ENCODE measurements around the gene GARIN6. TPM values are rescaled to one million over a fixed set of nuclear protein-coding genes. Genes with fewer than 3 reads are reported as not detected.

Gene GARIN6
- total RNA-seq: not detected

DNA sequence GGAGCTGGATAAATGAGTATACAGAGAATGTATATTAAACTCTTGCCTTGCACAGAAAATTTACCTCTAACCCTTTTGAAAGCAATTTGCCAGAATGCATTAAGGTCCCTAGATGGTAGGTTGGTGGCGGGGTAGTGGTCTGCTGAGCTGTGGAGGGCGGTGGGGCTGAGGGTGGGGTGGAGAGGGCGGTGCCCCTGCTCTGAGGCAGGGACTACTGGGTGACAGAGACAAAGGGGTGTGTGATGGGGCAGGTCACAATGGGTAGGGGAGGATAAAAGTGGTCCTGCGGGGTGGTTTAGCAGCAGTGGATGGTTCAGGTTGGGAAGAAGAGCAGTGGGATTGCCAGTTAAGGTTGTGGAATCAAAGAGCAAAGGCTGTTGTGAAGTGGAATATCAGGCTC, at the start of gene GARIN6:
GARIN6 (plus strand) TSS at position 301 of the 400 bp plus-strand sequence. CDS start 422 bp downstream, outside the sequence.
- intact Hi-C loops (cut with DNase I): no loop called here
- Histone ChIP-seq H3K27me3 (no peaks in the 10 kb centered on the region), H3K9me3 (no peaks in the 10 kb centered on the region), H3K4me3 (no peak within 1 kb of the TSS), H3K36me3 (no peaks in the 10 kb centered on the region), H3K4me1 (no peaks in the 10 kb centered on the region), H3K27ac (no peak within 1 kb of the TSS)
- TF ChIP-seq CTCF (IDR thresholded peaks at IDR 0.05) (no peak), POLR2A (IDR thresholded peaks at IDR 0.05) (no peak)
- WGBS, 2 donors: 75 to 82% methylated on average over 3 to 4 of the region's 4 CpGs
- DNase-seq: no peak

DNA sequence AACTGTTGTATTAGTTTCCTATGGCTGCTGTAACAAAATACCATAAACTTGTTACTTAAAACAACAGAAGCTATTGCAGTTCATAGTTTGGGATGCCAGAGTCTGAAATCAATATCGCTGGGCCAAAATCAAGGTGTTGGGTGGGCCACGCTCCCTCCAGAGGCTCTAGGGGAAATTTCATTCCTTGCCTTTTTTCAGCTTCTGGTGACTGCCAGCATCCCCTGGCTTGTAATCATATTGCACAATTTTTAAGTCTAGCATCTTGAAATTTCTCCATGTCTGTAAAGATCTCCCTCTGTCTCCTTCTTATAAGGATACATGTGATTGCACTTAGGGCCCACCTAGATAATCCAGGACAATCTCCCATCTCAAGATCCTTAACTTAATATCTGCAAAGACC, 48.8 kb upstream of the GARIN6 start:
- intact Hi-C loops (cut with DNase I): no loop called here
- DNase-seq: no peak
- Histone ChIP-seq H3K4me3 (no peak overlapping the region), H3K27ac (no peak overlapping the region), H3K36me3 (no peaks in the 10 kb centered on the region), H3K4me1 (no peaks in the 10 kb centered on the region), H3K27me3 (no peaks in the 10 kb centered on the region), H3K9me3 (no peaks in the 10 kb centered on the region)
- 92% methylated on average over 2 of the region's 2 CpGs for WGBS, 2 donors
- no peak for TF ChIP-seq POLR2A (IDR thresholded peaks at IDR 0.05)
- TF ChIP-seq CTCF (IDR thresholded peaks at IDR 0.05): no peak

GRCh38 chr12:99600388-99600787, 47.2 kb upstream of the GARIN6 start:
- no peaks in the 10 kb centered on the region for H3K4me1 ChIP-seq
- intact Hi-C loops (cut with DNase I): no loop called here
- no peak for TF ChIP-seq CTCF (IDR thresholded peaks at IDR 0.05)
- no peak for TF ChIP-seq POLR2A (IDR thresholded peaks at IDR 0.05)
- WGBS, 2 donors: 40 to 45% methylated on average over 5 of the region's 5 CpGs
- no peak overlapping the region for H3K27ac ChIP-seq
- H3K4me3 ChIP-seq: no peak overlapping the region
- no peaks in the 10 kb centered on the region for H3K9me3 ChIP-seq
- no peaks in the 10 kb centered on the region for H3K36me3 ChIP-seq
- H3K27me3 ChIP-seq: no peaks in the 10 kb centered on the region
- DNase-seq: no peak

- Histone ChIP-seq H3K4me3 (no peak overlapping the region), H3K9me3 (no peaks in the 10 kb centered on the region), H3K27ac (no peak overlapping the region), H3K36me3 (no peaks in the 10 kb centered on the region), H3K4me1 (no peaks in the 10 kb centered on the region), H3K27me3 (no peaks in the 10 kb centered on the region)
- no peak for DNase-seq
- intact Hi-C loops (cut with DNase I): no loop called here
- TF ChIP-seq POLR2A (IDR thresholded peaks at IDR 0.05) (no peak), CTCF (IDR thresholded peaks at IDR 0.05) (no peak)
- WGBS, 2 donors: 54 to 57% methylated on average over 7 of the region's 7 CpGs
Measured at GRCh38 chr12:99609455-99610181, 37.9 kb upstream of the GARIN6 start.

- Histone ChIP-seq H3K4me3 (no peak overlapping the region), H3K27me3 (no peaks in the 10 kb centered on the region), H3K4me1 (no peaks in the 10 kb centered on the region), H3K27ac (no peak overlapping the region), H3K36me3 (no peaks in the 10 kb centered on the region), H3K9me3 (no peaks in the 10 kb centered on the region)
- intact Hi-C loops (cut with DNase I): no loop called here
- no peak for TF ChIP-seq POLR2A (IDR thresholded peaks at IDR 0.05)
- no peak for TF ChIP-seq CTCF (IDR thresholded peaks at IDR 0.05)
- no peak for DNase-seq
- WGBS, 2 donors: 64 to 69% methylated on average over 3 of the region's 3 CpGs
Measured at GRCh38 chr12:99611117-99611516, 36.4 kb upstream of the GARIN6 start.

Data from esophagus squamous epithelium (tissue), 5 donors.